GM23338 (cell line): ENCODE results near the gene TIMM23. TPM values are rescaled to one million over a fixed set of nuclear protein-coding genes. Genes with fewer than 3 reads are reported as not detected.

ENCODE experiments used
- ATAC-seq: fragments of 200-7000 bp; cut with Tn5 transposase; 3 replicates; pipeline ENCODE4 v1.9.1; 2020
- DNase-seq: peaks from one replicate; pipeline ENCODE4 v3.0.0-alpha.2; 2015; ENCODE audit warnings: low spot score
- H2AFZ ChIP-seq: fragments of 200-600 bp; sonication (generic); 2 replicates; pipeline ENCODE4 v1.8.0; 2016; ENCODE audit warnings: antibody characterized with exemption, mild to moderate bottlenecking, moderate library complexity
- H3F3A ChIP-seq: fragments of 200-600 bp; sonication (generic); replicated peaks from 2 replicates; pipeline ENCODE4 v1.8.0; 2017; ENCODE audit warnings: antibody characterized with exemption, mixed run types, low read depth
- H3K27ac ChIP-seq: fragments of 200-600 bp; sonication (generic); 2 replicates; pipeline ENCODE4 v1.6.1; 2016; ENCODE audit warnings: low read depth
- H3K27me3 ChIP-seq: fragments of 200-600 bp; sonication (generic); 2 replicates; pipeline ENCODE4 v1.8.0; 2016; ENCODE audit warnings: mild to moderate bottlenecking, mixed run types, moderate library complexity; ENCODE audit not compliant: insufficient read depth
- H3K36me3 ChIP-seq: fragments of 200-600 bp; sonication (generic); 2 replicates; pipeline ENCODE4 v1.8.0; 2016; ENCODE audit warnings: mild to moderate bottlenecking; ENCODE audit not compliant: insufficient read depth
- H3K4me1 ChIP-seq: fragments of 200-600 bp; sonication (generic); 2 replicates; pipeline ENCODE4 v1.8.0; 2016; ENCODE audit warnings: mild to moderate bottlenecking, moderate library complexity; ENCODE audit not compliant: insufficient read depth
- H3K4me2 ChIP-seq: fragments of 200-600 bp; sonication (generic); 2 replicates; pipeline ENCODE4 v1.7.1; 2017; ENCODE audit warnings: mixed run types
- H3K4me3 ChIP-seq: fragments of 200-600 bp; sonication (generic); 2 replicates; pipeline ENCODE4 v1.6.1; 2016; ENCODE audit warnings: mixed run types
- H3K79me2 ChIP-seq: fragments of 200-600 bp; sonication (generic); replicated peaks from 2 replicates; pipeline ENCODE4 v1.8.0; 2017; ENCODE audit warnings: mild to moderate bottlenecking; ENCODE audit not compliant: insufficient read depth
- H3K9me2 ChIP-seq: fragments of 200-600 bp; sonication (generic); 2 replicates; pipeline ENCODE4 v1.8.0; 2017; ENCODE audit not compliant: insufficient read depth
- H4K20me1 ChIP-seq: fragments of 200-600 bp; sonication (generic); replicated peaks from 2 replicates; pipeline ENCODE4 v1.8.0; 2017; ENCODE audit warnings: mild to moderate bottlenecking; ENCODE audit not compliant: insufficient read depth
- H3K27ac Mint-ChIP-seq: 2 replicates; pipeline ENCODE4 v1.8.0; 2020; ENCODE audit warnings: inconsistent platforms, mild to moderate bottlenecking, moderate library complexity, mixed read lengths
- H3K27me3 Mint-ChIP-seq: 3 replicates; pipeline ENCODE4 v1.8.0; 2022; ENCODE audit warnings: low read depth, mild to moderate bottlenecking, moderate library complexity, mixed read lengths, inconsistent platforms; ENCODE audit not compliant: insufficient read depth, poor library complexity
- H3K36me3 Mint-ChIP-seq: 3 replicates; pipeline ENCODE4 v1.8.0; 2021; ENCODE audit warnings: low read depth, mild to moderate bottlenecking, inconsistent platforms, moderate library complexity, mixed read lengths
- H3K4me1 Mint-ChIP-seq: 3 replicates; pipeline ENCODE4 v1.8.0; 2020; ENCODE audit warnings: mild to moderate bottlenecking, inconsistent platforms, mixed read lengths
- H3K4me3 Mint-ChIP-seq: 3 replicates; pipeline ENCODE4 v1.8.0; 2021; ENCODE audit warnings: moderate library complexity, mild to moderate bottlenecking, inconsistent platforms, mixed read lengths
- H3K9me3 Mint-ChIP-seq: 3 replicates; pipeline ENCODE4 v1.8.0; 2020; ENCODE audit warnings: moderate library complexity, mild to moderate bottlenecking, inconsistent platforms, mixed read lengths
- CREB1 ChIP-seq: fragments of 250-450 bp; sonication (Bioruptor Pico); IDR thresholded peaks from 2 replicates; pipeline ENCODE4 v1.5.0; 2020; ENCODE audit warnings: low read depth, mild to moderate bottlenecking, moderate library complexity
- CTCF ChIP-seq, 2 experiments: fragments of 200-600 bp in 1 of 2; sonication (generic) in 1 of 2; conservative IDR thresholded peaks; 2 replicates each; pipeline versions ENCODE4 v1.5.1 to v1.6.1; 2016 to 2017; ENCODE audit warnings: antibody characterized with exemption in 2 of 2, low read depth in 2 of 2, mild to moderate bottlenecking in 2 of 2, moderate library complexity in 1 of 2
- ETS1 ChIP-seq: IDR thresholded peaks from 2 replicates; pipeline ENCODE4 v1.6.1; 2016; ENCODE audit warnings: antibody characterized with exemption
- EZH2 ChIP-seq: fragments of 200-600 bp; sonication (generic); IDR thresholded peaks from one replicate; pipeline ENCODE4 v1.8.0; 2017; ENCODE audit warnings: antibody characterized with exemption, mild to moderate bottlenecking, low read depth; ENCODE audit not compliant: unreplicated experiment
- NANOG ChIP-seq: IDR thresholded peaks from 2 replicates; pipeline ENCODE4 v1.6.1; 2016; ENCODE audit warnings: antibody characterized with exemption, borderline replicate concordance
- POLR2AphosphoS5 ChIP-seq: IDR thresholded peaks from 2 replicates; pipeline ENCODE4 v1.6.1; 2016; ENCODE audit warnings: antibody characterized with exemption, low read depth
- REST ChIP-seq: IDR thresholded peaks from one replicate; pipeline ENCODE4 v1.6.1; 2018; ENCODE audit warnings: antibody characterized with exemption; ENCODE audit not compliant: unreplicated experiment
- STAT1 ChIP-seq: IDR thresholded peaks from one replicate; pipeline ENCODE4 v1.6.1; 2016; ENCODE audit warnings: antibody characterized with exemption; ENCODE audit not compliant: unreplicated experiment
- ZNF114 ChIP-seq: fragments of 250-450 bp; sonication (Bioruptor Pico); IDR thresholded peaks from 2 replicates; pipeline ENCODE4 v1.5.0; 2020; ENCODE audit warnings: mild to moderate bottlenecking, moderate library complexity
- ZNF331 ChIP-seq: fragments of 250-450 bp; sonication (Bioruptor Pico); IDR thresholded peaks from 2 replicates; pipeline ENCODE4 v1.5.0; 2020; ENCODE audit warnings: low read depth, mild to moderate bottlenecking, moderate library complexity
- polyA plus RNA-seq: library from polyadenylated mRNA; unstranded; fragments of >200 nt; fragmentation: Nextera tagmentation; extraction: Ambion mirVana; gene quantifications from 2 replicates; pipeline ENCODE4 v1.2.1, GENCODE V29; 2016
- total RNA-seq: library from RNA; depleted of rRNA; stranded (reverse); fragments of >200 nt; shearing (Covaris generic); gene quantifications from 2 replicates; pipeline ENCODE4 v1.2.3, GENCODE V29; 2014

TIMM23 gene
- total and polyA plus RNA-seq, 2 experiments from 2014 or later = 120 to 218 TPM

- TF ChIP-seq REST (no peak), ZNF331 (CRISPR knock-in tag) (no peak), EZH2 (no peak), ETS1 (0 out of 2 replicates have a peak, but pooled peaks have one; percentile 18), CTCF (conservative IDR thresholded peaks at IDR 0.05; ENCODE audit: low read depth in 2 of 2) (peak; percentile 64 to 67), POLR2AphosphoS5 (peak; percentile 78), CREB1 (no peak), NANOG (no peak)
Observed at GRCh38 chr10:46030091-46030937, 58.0 kb downstream of the TIMM23 start, which contains the start of gene NCOA4 (continued).

- H2AFZ ChIP-seq = peak overlapping the region; percentile 93
- no peak overlapping the region; the same call in 2 of the 3 replicates for H3K4me3 Mint-ChIP-seq
- ATAC-seq = no peak
- no peaks in the 10 kb centered on the region for H3K9me3 Mint-ChIP-seq
- H3K27me3 Mint-ChIP-seq = peaks cover 8% of the 10 kb centered on the region
- no peaks in the 10 kb centered on the region; the same call in 2 of the 3 replicates for H3K36me3 Mint-ChIP-seq
- H3K4me1 Mint-ChIP-seq = peaks cover 18% of the 10 kb centered on the region
- no peaks in the 10 kb centered on the region for H3K36me3 ChIP-seq
- DNase-seq = no peak
- no peaks in the 10 kb centered on the region for H3F3A ChIP-seq
- no peak overlapping the region for H3K27ac ChIP-seq
- H3K4me1 ChIP-seq = peaks cover 10% of the 10 kb centered on the region
- H3K4me3 ChIP-seq = no peak overlapping the region
- peaks cover 27% of the 10 kb centered on the region for H3K79me2 ChIP-seq
- no peak overlapping the region for H3K4me2 ChIP-seq
- no peaks in the 10 kb centered on the region for H3K27me3 ChIP-seq
- H4K20me1 ChIP-seq = peaks cover 9% of the 10 kb centered on the region; the same call in 1 of the 2 replicates
- TF ChIP-seq CREB1 (no peak), STAT1 (no peak), ZNF114 (no peak)
- no peak overlapping the region for H3K27ac Mint-ChIP-seq
- H3K9me2 ChIP-seq = no peaks in the 10 kb centered on the region
Observed at GRCh38 chr10:46031648-46032532, 59.6 kb downstream of the TIMM23 start.
